ENCODE data around the gene ABHD12.

The ABHD12 gene

GRCh38 chr20:25389401-25389857 lies 1.2 kb downstream of the ABHD12 start:
- DNase-seq (ENCODE audit: low read depth), result no peak

GRCh38 chr20:25382704-25383370 lies 7.8 kb downstream of the ABHD12 start:
- no peak for DNase-seq (ENCODE audit: low read depth)
- H3K4me3 ChIP-seq (ENCODE audit: low read depth, low read length), result no peak overlapping the region

More at GRCh38 chr20:25389401-25389857, 1.2 kb downstream of the ABHD12 start:
- H3K4me3 ChIP-seq (ENCODE audit: low read depth, low read length), result peak overlapping the region; percentile 91

- H3K4me3 ChIP-seq (ENCODE audit: low read depth, low read length), result no peak overlapping the region
- DNase-seq (ENCODE audit: low read depth), result no peak
Observed at GRCh38 chr20:25380945-25381614, 9.6 kb downstream of the ABHD12 start.

- DNase-seq (ENCODE audit: low read depth), result no peak
- no peak overlapping the region for H3K4me3 ChIP-seq (ENCODE audit: low read depth, low read length)
Observed at GRCh38 chr20:25378884-25379733, 11.5 kb downstream of the ABHD12 start.

- DNase-seq (ENCODE audit: low read depth), result no peak
- H3K4me3 ChIP-seq (ENCODE audit: low read depth, low read length), result no peak overlapping the region
Observed at GRCh38 chr20:25378189-25378883, 12.3 kb downstream of the ABHD12 start.

- no peak overlapping the region for H3K4me3 ChIP-seq (ENCODE audit: low read depth, low read length)
- DNase-seq (ENCODE audit: low read depth), result no peak
Observed at GRCh38 chr20:25376886-25377285, 13.7 kb downstream of the ABHD12 start.

- no peak for DNase-seq (ENCODE audit: low read depth)
- H3K4me3 ChIP-seq (ENCODE audit: low read depth, low read length), result no peak overlapping the region
Observed at GRCh38 chr20:25376236-25376635, 14.4 kb downstream of the ABHD12 start.

GRCh38 chr20:25374842-25375241 lies 15.8 kb downstream of the ABHD12 start:
- no peak for DNase-seq (ENCODE audit: low read depth)
- H3K4me3 ChIP-seq (ENCODE audit: low read depth, low read length), result no peak overlapping the region

GRCh38 chr20:25372584-25373336 lies 17.9 kb downstream of the ABHD12 start:
- no peak overlapping the region for H3K4me3 ChIP-seq (ENCODE audit: low read depth, low read length)
- peak; percentile 77 for DNase-seq (ENCODE audit: low read depth)

- DNase-seq (ENCODE audit: low read depth), result no peak
- no peak overlapping the region for H3K4me3 ChIP-seq (ENCODE audit: low read depth, low read length)
Observed at GRCh38 chr20:25369971-25370370, 20.7 kb downstream of the ABHD12 start.

- no peak overlapping the region for H3K4me3 ChIP-seq (ENCODE audit: low read depth, low read length)
- DNase-seq (ENCODE audit: low read depth), result no peak
Observed at GRCh38 chr20:25369529-25369928, 21.1 kb downstream of the ABHD12 start.

- no peak overlapping the region for H3K4me3 ChIP-seq (ENCODE audit: low read depth, low read length)
- no peak for DNase-seq (ENCODE audit: low read depth)
Observed at GRCh38 chr20:25368976-25369375, 21.7 kb downstream of the ABHD12 start.

- DNase-seq (ENCODE audit: low read depth), result no peak
Observed at GRCh38 chr20:25368526-25368925, 22.1 kb downstream of the ABHD12 start.

GRCh38 chr20:25364879-25365699 lies 25.5 kb downstream of the ABHD12 start:
- H3K4me3 ChIP-seq (ENCODE audit: low read depth, low read length), result no peak overlapping the region
- DNase-seq (ENCODE audit: low read depth), result no peak

More at GRCh38 chr20:25368526-25368925, 22.1 kb downstream of the ABHD12 start:
- no peak overlapping the region for H3K4me3 ChIP-seq (ENCODE audit: low read depth, low read length)

GRCh38 chr20:25364180-25364788 lies 26.4 kb downstream of the ABHD12 start:
- no peak for DNase-seq (ENCODE audit: low read depth)
- H3K4me3 ChIP-seq (ENCODE audit: low read depth, low read length), result no peak overlapping the region

GRCh38 chr20:25361287-25361683 lies 29.4 kb downstream of the ABHD12 start:
- DNase-seq (ENCODE audit: low read depth), result no peak
- H3K4me3 ChIP-seq (ENCODE audit: low read depth, low read length), result no peak overlapping the region

- DNase-seq (ENCODE audit: low read depth), result peak; percentile 31
Observed at GRCh38 chr20:25360631-25361286, 29.9 kb downstream of the ABHD12 start.

More at GRCh38 chr20:25360631-25361286, 29.9 kb downstream of the ABHD12 start:
- H3K4me3 ChIP-seq (ENCODE audit: low read depth, low read length), result no peak overlapping the region
